Measurements from ENCODE around the gene TMC8.

The TMC8 gene

GRCh38 chr17:78124081-78124835 lies 6.3 kb upstream of the TMC8 start:
- no peak for TF ChIP-seq CTCF (IDR thresholded peaks at IDR 0.05)

- TF ChIP-seq CTCF (IDR thresholded peaks at IDR 0.05): no peak
Observed at GRCh38 chr17:78124836-78125137, 5.8 kb upstream of the TMC8 start.

- TF ChIP-seq CTCF (IDR thresholded peaks at IDR 0.05): no peak
Observed at GRCh38 chr17:78125138-78125913, 5.2 kb upstream of the TMC8 start.

- TF ChIP-seq CTCF (IDR thresholded peaks at IDR 0.05): no peak
Observed at GRCh38 chr17:78125976-78126894, 4.3 kb upstream of the TMC8 start.

GRCh38 chr17:78126895-78127238 lies 3.7 kb upstream of the TMC8 start:
- TF ChIP-seq CTCF (IDR thresholded peaks at IDR 0.05): no peak

GRCh38 chr17:78127239-78127887 lies 3.2 kb upstream of the TMC8 start:
- no peak for TF ChIP-seq CTCF (IDR thresholded peaks at IDR 0.05)

GRCh38 chr17:78127888-78128550 lies 2.6 kb upstream of the TMC8 start:
- TF ChIP-seq CTCF (IDR thresholded peaks at IDR 0.05): no peak
